ENCODE data around the gene DPM1.
A peak's percentile ranks its signal among the peaks of the same experiment; 100 is the strongest.

Gene DPM1

DNA sequence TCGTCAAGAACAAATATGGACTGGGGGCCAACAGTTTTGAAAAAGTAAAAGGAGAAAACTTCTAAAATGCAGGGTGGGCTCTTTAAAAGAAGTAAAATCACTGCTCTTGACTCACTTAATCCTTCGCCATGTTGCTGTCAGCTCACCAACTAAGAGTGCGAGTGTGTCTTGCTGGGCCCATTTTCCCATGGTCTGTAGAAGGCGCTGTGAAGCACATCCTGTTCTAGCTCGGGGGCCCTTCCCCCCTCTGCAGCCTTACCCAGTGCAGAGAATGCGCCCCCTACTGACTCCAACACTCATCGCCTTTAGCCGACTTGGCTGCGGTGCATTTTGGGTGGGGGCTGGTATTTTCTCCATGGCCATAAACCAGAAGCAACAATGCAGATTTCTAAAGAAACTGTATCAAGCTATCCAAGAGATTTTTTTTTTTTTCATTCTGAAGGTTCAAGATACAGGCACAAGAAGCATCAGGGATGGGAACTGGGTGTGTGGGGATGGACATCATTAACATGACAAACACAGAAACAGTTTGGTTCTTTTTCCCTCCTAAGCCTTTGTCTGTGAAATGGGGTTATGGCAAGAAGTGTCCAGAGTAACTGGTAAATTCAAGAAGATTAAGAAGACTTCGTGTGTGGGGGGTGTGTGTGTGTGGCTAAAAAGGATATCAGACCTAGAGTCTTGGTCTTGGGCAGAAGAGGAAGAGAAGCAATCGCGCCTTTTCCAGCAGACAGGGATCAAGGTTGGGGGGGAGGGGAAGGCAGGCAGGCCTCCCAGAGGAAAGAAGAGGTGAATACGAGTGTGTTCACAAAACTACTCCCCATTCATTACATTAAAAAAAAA lies 28.8 kb downstream of the DPM1 start:
- DNase-seq, result peak; percentile 85

DNA sequence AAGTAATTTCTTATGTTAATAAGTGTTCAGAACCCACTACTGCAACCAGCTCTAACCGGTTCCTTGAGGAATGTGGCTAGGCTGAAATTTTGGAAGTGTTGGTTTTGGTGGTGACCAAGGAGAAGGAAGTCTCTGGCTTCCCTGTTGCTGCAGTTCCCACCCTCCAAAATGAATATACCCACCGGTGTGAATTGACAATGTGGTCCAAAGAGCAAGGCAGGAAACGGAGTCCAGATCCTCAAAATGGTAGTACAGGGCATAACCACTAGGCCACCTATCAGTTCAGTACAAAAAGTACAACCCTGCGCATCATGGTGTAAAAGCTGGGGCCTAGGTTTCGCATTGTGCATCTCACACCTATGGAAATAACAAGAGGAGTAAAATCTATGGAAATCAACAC lies 29.9 kb downstream of the DPM1 start:
- DNase-seq, result no peak

DNA sequence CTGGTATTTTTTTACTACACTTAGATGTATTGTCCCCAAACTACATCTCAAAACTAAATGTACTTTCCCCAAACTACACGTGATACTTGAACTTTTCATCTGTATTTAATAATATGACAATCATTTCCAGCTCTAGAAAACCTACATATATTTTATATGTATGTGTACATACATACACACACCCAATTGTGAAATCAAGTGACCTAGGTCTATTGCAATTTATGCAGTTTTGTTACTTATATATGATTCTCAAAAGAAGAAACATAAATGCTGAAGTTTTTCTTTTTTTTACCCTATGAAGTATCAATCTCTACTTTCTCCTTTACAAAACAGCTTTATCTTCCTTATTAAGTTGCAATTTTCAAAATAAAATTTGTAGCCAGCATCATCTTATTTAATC lies 31.8 kb downstream of the DPM1 start:
- DNase-seq, result no peak

DNA sequence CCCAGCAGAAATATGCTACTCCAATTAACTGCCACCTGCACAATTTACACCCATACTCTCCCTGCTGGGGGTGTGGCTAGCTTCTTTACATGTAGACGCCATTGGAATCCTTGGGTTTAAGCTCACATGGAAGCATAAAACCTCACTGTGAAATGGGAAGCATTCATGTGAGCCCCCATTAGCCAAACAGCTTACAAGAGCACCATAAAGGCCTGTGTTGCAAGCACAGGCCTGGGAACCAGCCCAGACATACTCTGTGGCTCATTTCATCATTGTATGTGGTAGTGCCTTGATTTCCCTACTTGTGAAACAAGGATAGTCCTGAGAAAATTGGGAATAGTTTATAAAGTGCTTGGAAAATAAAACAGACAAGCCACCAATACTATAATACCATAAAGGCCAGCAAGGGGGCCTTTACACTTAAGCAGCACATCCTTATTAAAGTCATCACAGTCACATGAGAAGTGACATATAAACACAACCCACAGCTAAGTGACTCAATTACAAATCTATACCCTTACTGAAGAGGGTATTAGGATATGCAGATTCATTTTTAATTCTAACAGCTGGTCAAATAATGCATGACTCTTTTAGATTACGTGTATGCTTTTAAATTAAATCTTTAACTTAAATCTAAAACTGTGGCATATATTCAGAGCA lies 33.9 kb downstream of the DPM1 start:
- DNase-seq, result no peak

DNA sequence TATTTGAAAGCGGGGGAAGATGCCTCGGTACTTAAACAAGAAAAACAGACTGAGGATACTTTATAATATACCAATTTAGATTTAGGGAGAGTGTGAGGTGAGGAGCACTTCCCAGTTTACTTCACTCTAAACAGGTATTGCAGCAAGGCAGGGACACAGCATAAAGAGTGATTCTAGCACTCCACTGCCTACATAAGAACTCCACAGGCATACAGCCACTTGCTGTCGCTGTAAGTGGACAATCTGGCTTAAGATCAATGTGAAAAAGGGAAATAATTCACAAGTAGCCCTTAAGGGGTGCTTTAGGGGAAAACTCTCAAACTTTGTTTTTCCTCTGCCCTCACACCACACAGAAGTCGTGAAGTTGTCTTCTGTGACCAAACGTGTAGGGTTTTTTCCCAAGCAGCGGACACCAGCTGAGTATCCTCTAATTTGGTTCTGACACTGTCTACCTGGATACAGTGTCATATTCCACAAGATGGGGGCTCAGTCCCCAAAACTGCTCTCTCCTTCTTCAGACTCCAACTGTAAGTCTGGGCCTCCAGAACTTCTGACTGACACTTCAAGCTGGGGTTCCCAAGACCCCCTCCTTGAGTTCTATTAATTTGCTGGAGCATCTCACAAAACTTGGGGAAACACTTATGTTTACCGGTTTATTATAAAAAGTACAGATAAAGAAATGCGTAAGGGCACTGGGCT lies 36.4 kb downstream of the DPM1 start:
- DNase-seq, result no peak

DNA sequence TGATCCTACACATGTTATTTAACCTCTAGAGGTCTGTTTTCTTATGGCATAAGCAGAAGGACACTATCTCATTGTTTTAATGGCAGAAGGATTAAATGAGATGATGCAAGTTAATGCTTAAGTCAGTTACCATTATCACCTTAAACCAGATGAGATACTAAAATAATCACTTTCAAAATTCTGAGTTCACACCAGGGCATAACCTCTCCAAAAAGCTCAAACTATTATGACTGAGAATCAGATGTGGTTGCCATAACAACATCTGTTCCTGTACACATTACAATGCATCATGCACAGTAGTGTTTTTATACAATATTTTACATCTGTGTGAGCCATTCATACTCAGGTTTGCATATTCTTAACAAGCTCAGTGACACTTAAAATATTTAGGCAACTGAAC lies 37.3 kb downstream of the DPM1 start:
- DNase-seq, result no peak

DNA sequence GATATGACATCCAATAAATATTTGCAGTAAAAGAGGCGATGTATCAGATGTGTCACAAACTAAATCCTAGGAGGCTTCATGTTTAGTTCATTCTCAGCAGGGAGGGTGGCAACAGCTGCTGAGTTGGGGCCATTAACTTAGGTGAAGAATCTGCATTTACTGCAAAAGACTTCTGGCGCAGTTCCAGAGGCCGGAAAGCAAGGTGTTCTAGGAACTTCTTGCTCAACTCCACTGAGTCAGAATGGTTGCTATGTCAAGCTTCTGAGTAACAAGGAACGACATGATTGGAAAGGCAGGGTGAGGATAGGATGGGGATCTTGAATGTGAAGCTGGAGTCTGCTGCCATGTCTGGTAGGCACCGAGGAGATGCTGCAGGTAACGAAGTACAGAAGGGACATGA lies 38.8 kb downstream of the DPM1 start:
- peak; percentile 79 for DNase-seq

DNA sequence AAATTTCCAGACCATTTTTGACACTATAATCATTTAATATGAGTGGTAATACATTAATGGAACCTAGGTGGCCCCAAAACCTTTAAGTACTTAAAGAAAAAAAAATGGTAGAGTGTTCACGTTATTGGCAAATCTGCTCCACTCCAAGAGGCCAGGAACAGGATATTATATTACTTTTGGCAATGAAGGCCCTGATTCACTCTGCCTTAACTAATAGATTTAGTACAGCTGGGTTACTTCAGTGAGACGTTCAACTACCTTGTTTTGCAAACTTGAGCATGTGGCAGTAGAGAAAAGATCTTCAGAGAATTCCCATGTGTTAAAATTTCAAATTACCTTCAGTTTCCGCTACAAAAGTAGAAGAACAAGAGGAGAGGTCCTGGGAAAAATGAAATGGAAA lies 39.9 kb downstream of the DPM1 start:
- DNase-seq, result no peak

DNA sequence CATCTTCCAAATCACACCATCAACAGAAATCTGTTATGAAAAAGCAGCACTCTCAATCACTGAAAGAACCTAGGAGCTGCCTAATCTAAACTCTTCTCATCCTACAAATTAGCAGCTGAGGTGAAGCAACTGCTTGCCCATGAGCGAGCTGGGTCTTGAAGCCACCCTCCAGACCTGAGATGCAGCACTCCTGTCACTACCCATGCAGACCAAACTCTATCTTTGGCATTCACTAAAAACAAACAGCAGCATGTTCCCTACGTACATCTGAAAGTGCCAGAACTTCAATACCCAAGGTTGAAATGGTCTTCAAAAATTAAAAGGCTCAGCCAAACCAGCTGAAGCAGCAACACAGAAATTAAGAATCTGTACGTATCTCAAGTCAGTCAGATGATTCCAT lies 41.4 kb downstream of the DPM1 start:
- no peak for DNase-seq

DNA sequence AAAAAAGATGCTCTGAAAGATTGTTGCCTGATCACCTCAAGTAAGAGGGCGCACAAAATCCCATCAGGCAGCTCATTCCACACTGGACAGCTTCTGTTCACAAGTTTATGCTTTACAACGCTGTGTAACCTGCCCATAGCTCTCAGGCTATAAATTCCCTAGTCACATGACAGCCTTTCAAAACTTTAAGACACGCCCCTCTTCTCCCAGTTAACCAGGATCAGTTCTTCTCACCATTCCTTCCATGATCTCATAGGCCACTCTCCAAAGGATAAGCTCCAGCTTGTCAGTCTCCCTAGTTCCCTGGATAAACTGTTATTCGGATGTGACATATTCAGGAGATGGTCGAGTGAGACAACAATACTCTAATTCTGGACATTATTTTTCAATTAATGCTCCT lies 42.1 kb downstream of the DPM1 start:
- DNase-seq, result peak; percentile 57

DNA sequence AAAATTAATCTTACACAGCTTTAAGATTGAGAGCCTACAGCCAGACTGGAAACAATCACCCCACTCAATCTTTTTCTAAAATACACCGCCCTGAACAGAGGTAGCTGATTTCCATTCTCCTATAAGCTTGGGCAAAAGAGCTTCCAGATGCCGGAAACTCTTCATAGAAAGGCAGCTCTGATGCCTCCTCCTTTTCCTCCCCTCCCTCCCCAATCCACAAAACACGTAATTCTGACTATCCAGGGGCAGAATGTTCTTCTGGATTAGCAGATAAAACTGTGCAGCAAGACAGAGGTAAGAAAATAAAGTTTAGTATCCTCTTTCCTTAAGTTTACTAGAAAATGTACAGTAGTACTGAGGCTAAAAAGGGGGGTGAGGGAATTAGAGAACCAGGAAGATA lies 42.9 kb downstream of the DPM1 start:
- no peak for DNase-seq

DNA sequence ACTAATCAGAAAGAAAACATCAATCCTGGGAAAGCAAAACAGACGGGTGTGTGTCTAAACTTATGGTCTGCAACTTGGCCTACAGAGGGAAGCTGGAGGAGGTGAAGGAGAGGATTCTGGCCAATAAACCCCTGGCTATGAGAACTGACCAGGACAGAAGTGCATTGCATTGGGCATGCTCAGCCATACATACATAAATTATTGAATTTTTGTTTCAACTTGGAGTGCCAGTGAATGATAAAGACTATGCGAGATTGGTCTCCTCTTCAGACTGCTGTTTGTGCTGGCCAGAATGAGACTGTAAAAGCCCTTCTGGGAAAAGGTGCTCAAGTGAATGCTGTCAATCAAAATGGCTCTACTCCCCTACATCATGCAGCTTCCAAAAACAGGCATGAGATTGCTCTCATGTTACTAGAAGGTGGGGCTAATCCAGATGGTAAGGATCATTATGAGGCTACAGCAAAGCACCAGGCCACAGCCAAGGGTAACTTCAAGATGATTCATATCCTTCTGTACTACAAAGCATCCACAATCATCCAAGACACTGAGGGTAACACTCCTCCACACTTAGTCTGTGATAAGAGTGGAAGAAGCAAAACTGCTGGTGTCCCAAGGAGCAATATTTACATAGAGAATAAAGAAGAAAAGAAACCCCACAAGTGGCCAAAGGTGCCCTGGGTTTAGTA lies 44.5 kb downstream of the DPM1 start:
- DNase-seq, result peak; percentile 92

DNA sequence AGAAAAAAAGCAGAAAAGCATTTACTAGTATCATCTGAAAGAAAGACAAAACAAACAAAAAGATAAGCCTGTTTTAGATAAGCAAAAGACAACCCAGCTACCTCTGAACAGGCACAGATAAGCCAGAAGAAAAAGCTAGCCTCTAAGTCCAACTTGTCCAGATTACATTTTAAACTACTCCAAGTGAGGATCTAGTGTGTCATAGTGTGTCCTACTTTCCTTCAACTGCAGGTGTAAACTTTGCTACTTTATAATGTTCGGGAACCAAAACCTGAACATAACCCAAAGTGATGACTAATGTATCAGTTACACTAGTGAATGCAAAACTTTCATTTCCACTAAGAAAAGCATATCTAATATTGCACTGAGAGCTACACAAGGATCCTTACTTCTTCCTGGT lies 46.6 kb downstream of the DPM1 start:
- no peak for DNase-seq

DNA sequence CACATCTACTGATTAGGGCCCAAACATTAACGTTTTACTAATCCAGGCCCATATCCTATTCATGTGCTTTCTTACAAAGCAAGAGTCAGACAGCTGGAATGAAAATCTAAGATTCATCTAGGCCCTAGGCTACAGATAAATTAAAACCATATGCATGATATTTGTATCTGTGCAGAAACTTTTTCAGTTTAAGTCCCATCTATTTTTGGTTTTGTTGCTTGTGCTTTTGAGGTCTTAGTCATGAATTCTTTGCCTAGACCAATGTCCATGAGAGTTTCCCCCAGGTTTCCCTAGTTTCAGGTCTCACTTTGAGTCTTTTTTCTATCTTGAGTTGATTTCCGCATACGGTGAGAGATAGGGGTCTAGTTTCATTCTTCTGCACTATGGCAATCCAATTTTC lies 47.3 kb downstream of the DPM1 start:
- no peak for DNase-seq

DNA sequence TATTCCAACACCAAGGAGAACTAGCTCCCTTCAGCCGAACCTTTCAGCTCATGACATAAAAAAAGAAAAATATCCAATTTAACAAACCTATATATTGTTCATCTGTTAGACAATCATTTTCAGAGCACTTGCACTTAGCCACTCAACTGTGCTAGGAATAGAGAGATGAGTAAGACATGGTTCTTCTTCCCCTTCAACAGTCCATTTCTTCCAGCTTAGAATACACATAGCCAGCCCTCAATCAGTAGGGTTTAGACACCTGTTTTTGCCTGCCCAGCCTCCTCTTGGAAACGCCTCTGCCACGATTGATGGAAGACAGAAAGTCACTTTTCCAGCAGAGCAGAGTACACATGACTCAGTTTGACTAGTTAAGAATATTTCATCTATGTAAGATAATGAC lies 48.9 kb downstream of the DPM1 start:
- no peak for DNase-seq

DNA sequence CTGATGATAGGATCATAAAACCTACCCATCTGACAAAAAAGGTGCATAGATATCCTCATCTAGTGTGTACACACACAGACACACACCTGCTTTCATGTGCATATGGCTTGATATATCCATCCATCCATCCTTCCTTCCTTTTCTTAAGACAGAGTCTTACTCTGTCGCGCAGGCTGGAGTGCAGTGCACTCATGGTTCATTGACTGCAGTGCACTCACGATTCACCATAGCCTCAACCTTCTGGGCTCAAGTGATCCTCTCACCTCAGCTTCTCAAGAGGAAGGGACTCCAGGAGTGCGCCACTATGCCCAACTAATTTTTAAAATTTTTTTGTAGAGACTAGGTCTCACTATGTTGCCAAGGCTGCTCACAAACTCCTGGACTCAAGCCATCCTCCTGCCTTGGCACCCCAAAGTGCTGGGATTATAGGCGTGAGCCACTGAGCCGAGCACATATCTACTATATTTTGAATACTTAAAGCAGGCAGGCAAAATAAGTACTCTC lies 54.2 kb downstream of the DPM1 start:
- DNase-seq, result no peak

DNA sequence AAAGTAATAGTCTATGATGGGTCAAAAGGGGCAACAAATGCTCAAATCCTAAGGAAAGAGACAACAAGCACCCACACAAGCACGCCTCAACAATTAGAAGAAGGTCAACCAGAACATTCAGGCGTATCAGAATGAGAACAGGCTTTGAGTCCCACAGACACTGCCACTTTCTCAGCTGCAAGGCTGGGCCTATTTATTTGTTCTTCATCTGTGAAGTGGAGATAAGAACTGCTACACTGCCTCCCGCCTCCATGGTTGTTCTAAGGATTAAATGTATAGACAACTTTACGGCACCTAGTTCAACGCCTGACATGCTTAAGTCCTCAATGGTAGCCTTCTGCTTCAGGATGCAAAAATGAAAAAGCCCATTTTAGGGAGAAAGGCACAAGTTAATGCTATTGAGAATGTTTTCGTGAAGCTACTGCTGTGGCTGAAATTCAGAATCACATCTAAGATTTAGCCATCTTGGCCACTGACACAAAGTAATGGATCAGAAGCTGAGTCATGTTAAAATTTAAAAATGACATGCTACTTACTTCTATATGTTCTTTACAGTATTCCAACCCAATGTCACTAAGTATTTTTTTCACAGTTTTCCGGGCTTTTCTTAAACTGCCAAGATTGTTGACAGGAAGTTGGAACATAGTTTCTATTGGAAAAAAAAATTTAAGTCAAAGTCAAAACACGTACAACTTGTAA lies 54.8 kb downstream of the DPM1 start:
- no peak for DNase-seq

DNA sequence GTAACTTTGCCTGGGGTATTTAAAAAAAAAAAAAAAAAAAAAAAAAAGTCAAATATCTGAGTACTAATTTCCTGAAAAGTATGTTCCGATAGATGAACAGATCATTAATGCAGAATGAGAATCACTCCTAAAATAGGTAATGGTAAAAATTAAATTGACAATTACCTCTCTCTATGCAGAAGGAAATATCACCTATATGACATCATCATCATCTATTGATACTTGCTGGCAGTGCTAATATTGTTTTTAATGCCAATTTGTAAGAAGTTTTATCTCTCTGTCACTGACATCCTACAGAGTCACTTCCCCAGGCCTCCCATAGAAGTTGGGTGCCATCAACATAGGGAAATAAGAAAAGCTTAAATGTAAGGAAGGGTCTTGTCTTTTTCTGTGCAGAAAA lies 57.0 kb downstream of the DPM1 start:
- no peak for DNase-seq

DNA sequence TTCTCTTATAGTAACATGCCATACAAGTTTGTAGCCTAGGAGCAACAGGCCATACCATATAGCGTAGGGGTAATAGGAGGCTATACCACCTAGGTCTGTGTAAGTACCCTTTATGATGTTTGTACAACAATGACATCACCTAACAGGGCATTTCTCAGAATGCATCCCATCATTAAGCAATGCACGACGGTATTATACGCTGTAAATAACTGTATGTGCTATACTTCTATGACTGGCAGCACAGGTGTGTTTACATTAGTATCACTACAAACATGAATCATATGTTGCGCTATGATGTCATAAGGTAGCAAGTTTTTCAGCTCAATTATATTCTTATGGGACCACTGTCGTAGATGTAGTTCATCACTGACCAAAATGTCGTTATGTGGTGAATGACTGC lies 58.1 kb downstream of the DPM1 start:
- DNase-seq, result no peak

DNA sequence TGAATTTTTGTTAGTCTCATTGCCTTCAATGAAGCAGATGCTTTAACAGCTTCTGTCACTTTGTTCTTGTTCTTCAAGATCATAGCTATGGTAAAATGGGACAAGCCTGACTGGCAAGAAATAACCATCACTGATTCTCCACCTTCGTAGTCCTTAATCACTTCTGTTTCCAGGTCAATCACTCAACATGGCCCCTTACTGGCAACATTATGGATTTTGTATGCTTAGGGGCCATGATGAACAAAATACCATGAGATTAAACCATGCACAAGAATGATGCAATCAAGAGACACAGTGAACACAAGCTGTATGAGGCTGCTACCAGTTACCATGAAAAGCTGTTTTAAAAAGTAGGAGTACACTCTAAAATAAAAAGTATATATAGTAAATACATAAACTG lies 59.9 kb downstream of the DPM1 start:
- no peak for DNase-seq

DNA sequence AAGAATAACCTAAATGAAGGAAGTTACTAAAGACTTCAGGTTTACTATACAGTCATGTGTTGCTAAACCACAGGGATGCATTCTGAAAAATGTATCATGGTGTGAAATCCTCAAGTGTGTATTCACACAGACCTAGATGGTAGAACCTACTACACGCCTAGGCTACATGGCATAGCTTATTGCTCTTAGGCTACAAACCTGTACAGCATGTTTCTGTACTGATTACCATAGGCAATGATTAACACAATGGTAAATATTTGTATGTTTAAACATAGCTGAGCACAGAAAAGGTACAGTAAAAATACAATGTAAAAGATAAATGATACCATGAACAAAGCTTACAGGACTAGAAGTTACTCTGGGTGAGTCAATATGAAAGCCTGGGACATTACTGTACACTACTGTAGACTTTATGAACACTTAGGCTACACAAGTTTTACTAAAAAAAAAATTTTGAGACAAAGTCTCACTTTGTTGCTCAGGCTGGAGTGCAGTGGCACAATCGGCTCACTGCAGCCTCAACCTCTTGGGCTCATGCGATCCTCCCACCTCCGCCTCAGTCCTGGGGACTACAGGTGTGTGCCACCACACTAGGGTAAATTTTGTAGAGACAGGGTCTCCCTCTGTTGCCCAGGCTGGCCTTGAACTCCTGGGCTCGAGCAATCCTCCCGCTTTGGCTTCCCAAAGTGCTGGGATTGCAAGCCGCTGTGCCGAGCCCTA lies 63.1 kb downstream of the DPM1 start:
- DNase-seq, result no peak

DNA sequence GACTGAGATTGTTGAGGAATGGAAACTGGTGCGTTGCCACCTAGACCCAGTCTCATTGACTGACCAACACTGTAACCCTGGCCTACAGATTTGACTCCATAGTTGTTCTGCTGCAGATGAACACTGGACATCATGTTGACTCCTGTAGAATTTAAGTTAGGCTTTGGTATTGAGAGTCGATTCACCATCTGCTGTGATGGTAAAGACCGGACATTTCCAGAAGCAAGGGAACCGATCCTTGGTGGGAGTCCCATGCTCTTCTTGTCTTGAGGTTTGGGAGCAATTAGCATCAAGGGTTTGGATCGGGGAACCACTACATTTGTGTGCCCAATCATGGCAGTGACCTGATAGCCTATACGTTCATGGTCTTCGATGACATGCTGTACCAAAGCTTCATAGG lies 64.7 kb downstream of the DPM1 start:
- DNase-seq, result no peak
